Ectodermal cell (in vitro differentiated cells): ENCODE data around the gene SLC35F6.
"Not testable (repeated sequence)": the region's sequence is repeated elsewhere in the genome, so short reads cannot be mapped to it uniquely, and the experiment has no call there.

Experiments
- H3K27ac ChIP-seq: 2 replicates; pipeline ENCODE4 v1.7.0; 2013; ENCODE audit warnings: mild to moderate bottlenecking, low read depth, low read length; ENCODE audit not compliant: insufficient read depth, poor library complexity, severe bottlenecking
- H3K27me3 ChIP-seq: 2 replicates; pipeline ENCODE4 v1.7.0; 2013; ENCODE audit warnings: mild to moderate bottlenecking, low read length; ENCODE audit not compliant: insufficient read depth, control insufficient read depth, poor library complexity, severe bottlenecking
- H3K36me3 ChIP-seq: one replicate; pipeline ENCODE4 v1.7.0; 2013; ENCODE audit warnings: low read length; ENCODE audit not compliant: control insufficient read depth, insufficient read depth
- H3K4me1 ChIP-seq: one replicate; pipeline ENCODE4 v1.7.0; 2013; ENCODE audit warnings: low read length; ENCODE audit not compliant: control insufficient read depth, insufficient read depth
- H3K4me3 ChIP-seq: 2 replicates; pipeline ENCODE4 v1.7.0; 2013; ENCODE audit warnings: low read depth, low read length, control low read depth; ENCODE audit not compliant: insufficient read depth
- H3K9me3 ChIP-seq: 2 replicates; pipeline ENCODE4 v1.7.0; 2013; ENCODE audit warnings: mild to moderate bottlenecking, low read length, moderate library complexity; ENCODE audit not compliant: control insufficient read depth
- WGBS, 2 experiments: methylation state at CpG; one replicate each; pipeline ENCODE4 v1.1.7; 2013; ENCODE audit warnings: missing lambda C conversion rate in 2 of 2; 5-methylcytosine and 5-hydroxymethylcytosine counted together

The SLC35F6 gene

GRCh38 chr2:26740890-26741302, 23.2 kb upstream of the SLC35F6 start:
- 73 to 79% methylated on average over 8 of the region's 8 CpGs for WGBS, 2 experiments
- Histone ChIP-seq H3K4me1 (peaks cover 4% of the 10 kb centered on the region), H3K4me3 (no peak overlapping the region), H3K27ac (no peak overlapping the region), H3K36me3 (no peaks in the 10 kb centered on the region), H3K27me3 (no peaks in the 10 kb centered on the region), H3K9me3 (no peaks in the 10 kb centered on the region)

GRCh38 chr2:26742048-26742770, 21.9 kb upstream of the SLC35F6 start:
- Histone ChIP-seq H3K27me3 (no peaks in the 10 kb centered on the region), H3K9me3 (no peaks in the 10 kb centered on the region), H3K36me3 (no peaks in the 10 kb centered on the region), H3K27ac (no peak overlapping the region), H3K4me3 (no peak overlapping the region), H3K4me1 (peaks cover 4% of the 10 kb centered on the region)
- 88 to 89% methylated on average over 15 of the region's 15 CpGs for WGBS, 2 experiments

- Histone ChIP-seq H3K27me3 (no peaks in the 10 kb centered on the region), H3K36me3 (no peaks in the 10 kb centered on the region), H3K4me3 (no peak overlapping the region), H3K9me3 (no peaks in the 10 kb centered on the region), H3K4me1 (peaks cover 4% of the 10 kb centered on the region), H3K27ac (no peak overlapping the region)
- 91 to 96% methylated on average over 3 of the region's 3 CpGs for WGBS, 2 experiments
These were observed 20.2 kb upstream of the SLC35F6 start for GRCh38 chr2:26743852-26744251.

GRCh38 chr2:26744953-26745352, 19.1 kb upstream of the SLC35F6 start:
- H3K27ac ChIP-seq: no peak overlapping the region
- H3K36me3 ChIP-seq: no peaks in the 10 kb centered on the region
- no peaks in the 10 kb centered on the region for H3K27me3 ChIP-seq
- H3K9me3 ChIP-seq: no peaks in the 10 kb centered on the region
- WGBS, 2 experiments: 93 to 95% methylated on average over 3 of the region's 3 CpGs
- H3K4me3 ChIP-seq: no peak overlapping the region
- H3K4me1 ChIP-seq: peaks cover 4% of the 10 kb centered on the region

GRCh38 chr2:26745609-26746327, 18.3 kb upstream of the SLC35F6 start:
- 48% methylated on average over 9 of the region's 9 CpGs for WGBS, 2 experiments
- no peaks in the 10 kb centered on the region for H3K36me3 ChIP-seq
- H3K9me3 ChIP-seq: no peaks in the 10 kb centered on the region
- H3K4me1 ChIP-seq: peaks cover 3% of the 10 kb centered on the region
- H3K27ac ChIP-seq: no peak overlapping the region
- no peaks in the 10 kb centered on the region for H3K27me3 ChIP-seq
- no peak overlapping the region for H3K4me3 ChIP-seq

- Histone ChIP-seq H3K27me3 (peaks cover 7% of the 10 kb centered on the region), H3K36me3 (no peaks in the 10 kb centered on the region), H3K4me1 (peaks cover 4% of the 10 kb centered on the region), H3K9me3 (no peaks in the 10 kb centered on the region), H3K27ac (no peak overlapping the region), H3K4me3 (no peak overlapping the region)
- 88 to 91% methylated on average over 2 to 3 of the region's 3 CpGs for WGBS, 2 experiments
These were observed 17.1 kb upstream of the SLC35F6 start for GRCh38 chr2:26746934-26747333.

- not testable (repeated sequence) for H3K27me3 ChIP-seq, H3K36me3 ChIP-seq, H3K9me3 ChIP-seq
- peak overlapping the region; percentile 67 for H3K27ac ChIP-seq
- 1 to 3% methylated on average over 5 to 7 of the region's 8 CpGs for WGBS, 2 experiments
- peak overlapping the region; percentile 16 for H3K4me3 ChIP-seq
- H3K4me1 ChIP-seq: peaks cover 11% of the 10 kb centered on the region
These were observed 14.2 kb upstream of the SLC35F6 start for GRCh38 chr2:26749787-26750420.

- 12 to 25% methylated on average over 11 of the region's 11 CpGs for WGBS, 2 experiments
These were observed 13.6 kb upstream of the SLC35F6 start for GRCh38 chr2:26750467-26750866.

GRCh38 chr2:26752656-26753055, 11.4 kb upstream of the SLC35F6 start:
- Histone ChIP-seq H3K27ac (no peak overlapping the region), H3K36me3 (no peaks in the 10 kb centered on the region), H3K4me1 (peaks cover 21% of the 10 kb centered on the region), H3K27me3 (peaks cover 7% of the 10 kb centered on the region), H3K4me3 (no peak overlapping the region), H3K9me3 (no peaks in the 10 kb centered on the region)
- WGBS, 2 experiments: 80 to 97% methylated on average over 1 to 3 of the region's 3 CpGs

More at GRCh38 chr2:26750467-26750866, 13.6 kb upstream of the SLC35F6 start:
- H3K36me3 ChIP-seq, H3K9me3 ChIP-seq, H3K27me3 ChIP-seq, H3K27ac ChIP-seq: not testable (repeated sequence)
- peak overlapping the region; percentile 16 for H3K4me3 ChIP-seq
- H3K4me1 ChIP-seq: peaks cover 17% of the 10 kb centered on the region

- Histone ChIP-seq H3K4me1 (peaks cover 31% of the 10 kb centered on the region), H3K36me3 (no peaks in the 10 kb centered on the region), H3K9me3 (no peaks in the 10 kb centered on the region), H3K27ac (no peak overlapping the region), H3K4me3 (no peak overlapping the region), H3K27me3 (peaks cover 7% of the 10 kb centered on the region)
- WGBS, 2 experiments: 95 to 99% methylated on average over 4 of the region's 4 CpGs
These were observed 9.5 kb upstream of the SLC35F6 start for GRCh38 chr2:26754539-26754938.
